ENCODE results near the gene WDFY2.

WDFY2 gene

DNA sequence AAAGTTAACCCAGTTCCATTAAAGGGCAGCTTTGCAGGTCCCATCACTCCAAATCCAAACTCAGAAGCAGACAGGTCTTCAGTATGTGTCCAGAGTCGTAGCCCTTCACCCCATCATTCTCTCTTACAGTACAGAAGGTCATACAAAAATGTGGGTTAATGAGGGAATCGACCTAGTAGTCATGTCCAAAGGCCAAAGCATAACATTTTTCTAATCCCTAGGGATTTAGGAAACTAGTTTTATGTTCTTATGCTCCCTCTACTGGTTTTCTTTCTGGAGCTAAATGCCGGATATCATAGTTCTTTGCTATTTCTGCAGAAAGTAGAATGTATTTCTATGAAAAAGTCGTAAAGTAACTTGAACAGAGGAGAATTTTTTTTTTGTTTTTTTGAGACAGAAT is 147.5 kb downstream of the WDFY2 start:
- no peak for DNase-seq

- peak in 1 of 58 donors; percentile 11 for DNase-seq
Observed at GRCh38 chr13:51733374-51734298, 149.4 kb downstream of the WDFY2 start.

GRCh38 chr13:51734786-51735185 is 150.5 kb downstream of the WDFY2 start:
- DNase-seq: no peak

GRCh38 chr13:51737609-51738008 is 153.3 kb downstream of the WDFY2 start:
- DNase-seq: no peak

GRCh38 chr13:51738226-51738905 is 154.1 kb downstream of the WDFY2 start:
- DNase-seq: no peak

- no peak for DNase-seq
Observed at GRCh38 chr13:51739027-51739764, 154.9 kb downstream of the WDFY2 start.

DNA sequence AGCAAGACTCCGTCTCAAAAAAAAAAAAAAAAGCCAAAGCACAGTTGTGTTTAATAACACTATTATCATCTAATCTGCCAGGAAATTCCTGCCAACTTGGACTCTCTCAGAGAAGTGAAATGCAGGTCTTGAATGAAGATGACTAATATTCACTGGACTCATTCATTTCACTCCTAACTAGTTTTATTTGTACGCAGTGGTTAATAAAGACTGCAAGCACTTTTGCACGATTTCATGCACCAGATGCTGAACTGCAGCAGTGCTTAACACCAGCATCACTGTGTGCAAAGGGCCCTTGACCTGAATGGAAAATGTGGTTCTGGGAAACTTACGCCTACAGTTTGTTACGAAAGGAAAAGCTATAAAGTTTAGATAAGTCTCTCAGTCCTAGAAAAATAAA is 156.4 kb downstream of the WDFY2 start:
- DNase-seq: no peak

- no peak for DNase-seq
Observed at GRCh38 chr13:51742031-51742430, 157.8 kb downstream of the WDFY2 start.

- no peak for DNase-seq
Observed at GRCh38 chr13:51742611-51743010, 158.3 kb downstream of the WDFY2 start.

DNA sequence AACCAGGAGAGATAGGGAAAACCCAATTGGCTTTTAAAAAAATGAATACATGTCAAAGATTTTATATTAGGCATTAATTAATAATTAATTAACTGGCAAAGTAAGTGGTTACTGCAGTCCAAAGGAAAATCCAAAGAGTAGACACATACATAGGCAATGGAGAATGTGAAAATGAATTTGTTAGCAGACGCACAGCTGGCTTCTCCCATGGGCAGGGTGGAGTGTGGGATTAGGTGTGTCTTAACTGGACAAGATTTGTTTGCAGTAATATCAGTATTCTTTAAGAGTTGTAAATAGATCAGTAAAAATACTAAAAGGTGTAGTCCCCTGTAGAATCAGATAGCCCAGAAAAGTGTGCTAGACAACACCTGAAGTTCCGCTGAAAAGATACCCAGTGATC is 161.0 kb downstream of the WDFY2 start:
- DNase-seq: no peak

DNA sequence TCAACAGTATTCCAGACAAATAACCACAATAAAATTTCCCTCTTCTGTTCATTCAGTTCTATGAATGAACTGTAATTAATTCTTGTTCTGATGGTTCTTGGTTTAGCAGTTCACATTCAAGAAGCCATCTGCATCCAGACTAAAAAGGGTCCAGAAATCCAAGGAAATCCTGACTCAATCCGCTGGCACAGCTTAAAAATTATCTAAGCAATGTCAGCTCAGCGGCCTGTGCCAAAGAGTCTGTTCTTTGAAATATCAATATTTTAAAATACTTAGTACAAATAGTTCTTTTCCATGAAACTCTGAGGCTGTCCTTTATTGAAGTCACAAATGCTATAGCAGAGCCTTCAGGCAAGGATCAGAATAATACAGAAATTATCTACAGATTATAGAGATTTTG is 162.5 kb downstream of the WDFY2 start:
- DNase-seq: no peak

- DNase-seq: no peak
Observed at GRCh38 chr13:51747438-51748434, 163.5 kb downstream of the WDFY2 start.

DNA sequence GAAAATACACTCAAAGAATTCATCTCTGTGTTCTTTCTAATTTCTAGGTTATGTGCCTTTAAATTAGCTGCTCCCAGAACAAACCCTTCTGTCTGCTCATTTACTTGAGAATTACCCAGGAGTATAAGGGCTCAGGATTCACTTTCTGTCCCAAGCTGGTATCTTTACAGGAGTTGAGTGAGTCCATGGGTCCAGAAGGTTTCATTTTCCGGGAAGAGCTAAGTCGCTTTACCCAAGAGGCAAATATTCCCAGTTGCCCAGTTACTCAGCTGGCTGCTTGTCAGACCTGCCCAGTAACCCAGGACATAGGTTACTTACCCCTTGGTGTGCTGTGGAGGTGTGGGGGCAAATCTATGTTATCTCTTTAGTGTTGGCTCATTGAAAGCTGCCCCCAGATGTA is 172.4 kb downstream of the WDFY2 start:
- no peak for DNase-seq

GRCh38 chr13:51758691-51759090 is 174.4 kb downstream of the WDFY2 start:
- DNase-seq: no peak

- DNase-seq: no peak
Observed at GRCh38 chr13:51759240-51759639, 175.0 kb downstream of the WDFY2 start.

DNA sequence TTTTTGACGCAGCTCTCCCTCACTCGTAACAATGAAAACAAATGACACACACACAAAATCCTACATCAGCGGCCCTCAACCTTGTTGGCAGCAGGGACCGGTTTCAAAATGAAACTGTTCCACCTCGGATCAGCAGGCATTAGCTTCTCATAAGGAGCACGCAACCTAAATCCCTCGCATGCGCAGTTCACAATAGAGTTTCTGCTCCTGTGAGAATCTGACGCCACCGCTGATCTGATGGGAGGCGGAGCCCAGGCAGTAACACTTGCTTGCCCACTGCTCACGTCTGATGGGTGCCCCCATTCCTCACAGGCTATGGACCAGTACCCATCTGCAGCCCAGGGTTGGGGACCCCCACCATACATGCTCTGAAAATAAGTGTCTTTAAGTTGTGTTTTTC is 176.3 kb downstream of the WDFY2 start:
- DNase-seq: peak in 57 of 58 donors; percentile 14 to 89 (median 70)

DNA sequence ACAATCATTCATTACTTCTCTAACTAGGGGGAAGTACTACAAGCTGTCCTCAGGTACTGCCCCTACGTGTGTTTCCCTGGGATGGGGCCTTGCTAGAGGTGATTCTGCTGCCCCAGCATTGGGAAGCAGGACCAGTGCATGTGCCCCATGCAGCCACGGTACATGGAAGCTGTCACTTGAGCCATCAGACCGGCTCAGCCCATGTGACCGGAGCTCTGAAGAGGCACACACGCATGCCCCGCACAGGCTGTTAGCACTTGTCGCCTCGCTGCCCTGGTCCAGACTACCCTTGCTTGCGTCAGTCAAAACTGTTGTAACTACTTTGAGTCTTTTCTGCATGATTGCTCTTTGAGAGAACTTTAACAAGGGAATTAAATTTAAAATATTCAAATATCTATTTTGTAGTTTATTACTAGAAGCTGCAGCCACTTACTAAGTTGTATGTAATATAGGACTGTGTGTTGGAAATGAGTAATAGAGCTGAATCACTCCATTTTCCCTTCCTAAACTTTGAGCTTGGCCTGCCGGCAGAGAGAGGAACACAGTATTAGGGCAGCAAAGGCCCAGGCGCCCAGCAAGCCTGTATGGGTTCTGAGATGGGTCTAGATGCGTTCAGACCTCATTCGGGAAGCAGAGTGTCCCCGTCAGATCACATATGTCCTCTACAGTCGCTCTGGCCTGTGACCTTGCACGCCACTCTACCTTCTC is 177.5 kb downstream of the WDFY2 start:
- peak in 2 of 58 donors; percentile 24 to 46 for DNase-seq

DNA sequence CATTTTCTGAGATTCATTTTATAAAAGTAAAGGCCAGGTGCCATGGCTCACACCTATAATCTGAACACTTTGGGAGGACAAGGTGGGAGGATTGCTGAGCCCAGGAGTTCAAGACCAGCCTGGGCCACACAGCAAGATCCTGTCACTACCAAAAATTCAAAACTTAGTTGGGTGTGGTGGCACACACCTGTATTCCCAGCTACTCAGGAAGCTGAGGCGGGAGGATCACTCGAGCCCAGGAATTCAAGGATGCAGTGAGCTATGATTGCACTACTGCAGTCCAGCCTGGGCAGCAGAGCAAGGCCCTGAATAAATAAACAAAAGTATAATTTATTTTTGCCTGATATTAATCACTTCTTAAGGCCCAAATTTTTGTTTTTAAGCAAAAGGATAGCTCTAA is 179.2 kb downstream of the WDFY2 start:
- DNase-seq: no peak

DNA sequence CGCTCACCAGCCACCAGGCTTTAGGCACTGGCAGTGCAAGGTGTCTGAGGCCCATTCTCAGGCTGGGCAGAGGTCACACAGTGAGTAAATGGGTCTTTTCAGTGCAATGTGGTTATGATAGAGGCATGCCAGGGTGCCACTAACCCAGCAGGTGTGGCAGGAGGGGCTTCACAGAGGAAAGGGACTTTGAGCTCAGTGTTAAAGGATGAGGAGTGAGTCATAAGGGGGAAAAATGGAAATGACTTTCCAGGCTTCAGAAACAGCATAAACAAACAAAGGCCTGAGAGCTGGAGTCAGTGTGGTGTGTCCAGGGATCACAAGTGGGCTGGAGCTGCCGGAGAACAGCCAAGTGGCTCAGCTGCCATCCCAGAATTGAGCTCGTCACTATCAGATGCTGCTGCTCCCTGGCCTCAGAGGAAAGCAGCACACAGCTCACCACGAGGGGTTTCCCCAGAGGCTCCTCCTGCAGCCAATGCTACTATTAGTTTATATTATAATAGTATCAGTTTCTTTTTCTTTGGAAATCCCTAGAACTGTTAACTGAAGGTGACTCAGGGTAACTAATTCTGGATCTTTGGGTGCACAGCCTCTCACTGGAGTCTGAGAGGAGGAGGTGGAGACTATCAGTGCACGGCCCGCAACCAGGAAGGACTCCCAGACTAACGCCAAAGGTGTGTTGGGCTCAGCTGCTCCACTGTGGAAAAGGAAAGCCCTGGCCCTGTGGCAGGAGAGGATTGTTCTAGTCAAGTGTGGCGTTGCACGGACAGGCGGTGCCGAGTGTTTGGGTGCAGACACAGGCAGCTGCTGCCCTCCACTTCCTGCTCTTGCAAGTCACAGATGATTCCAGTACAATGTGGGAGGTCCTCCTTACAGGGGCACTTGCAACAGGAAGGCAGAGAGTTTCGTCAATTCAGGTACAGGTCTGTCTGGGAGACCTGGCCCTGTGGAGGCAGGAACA is 180.2 kb downstream of the WDFY2 start:
- DNase-seq: peak in 38 of 58 donors; percentile 12 to 82 (median 48)
